NCI-H526 (cell line): ENCODE data around the gene KIAA2012.

Experiments used
- DNase-seq, 2 experiments: peaks; one replicate each; lab custom pipeline; 2025; lab: John Stamatoyannopoulos, UW

The KIAA2012 gene

GRCh38 chr2:202072737-202073401 lies at the start of gene KIAA2012:
KIAA2012 (plus strand) TSS chr2:202073255; CDS start chr2:202073628, 373 bp downstream.
- peak; percentile 79 to 82 for DNase-seq

- no peak for DNase-seq
Measured at GRCh38 chr2:202023904-202024266, 49.2 kb upstream of the KIAA2012 start.

- DNase-seq = no peak
Measured at GRCh38 chr2:202024871-202025270, 48.2 kb upstream of the KIAA2012 start.

- DNase-seq = no peak
Measured at GRCh38 chr2:202025816-202026215, 47.2 kb upstream of the KIAA2012 start.

GRCh38 chr2:202026507-202026906 lies 46.5 kb upstream of the KIAA2012 start:
- DNase-seq = no peak

- no peak for DNase-seq
Measured at GRCh38 chr2:202030691-202031090, 42.4 kb upstream of the KIAA2012 start.

GRCh38 chr2:202031246-202031951 lies 41.7 kb upstream of the KIAA2012 start:
- DNase-seq = no peak

GRCh38 chr2:202032846-202033316 lies 40.2 kb upstream of the KIAA2012 start:
- DNase-seq = peak in 1 of 2 experiments; percentile 51

- DNase-seq = peak; percentile 51 to 88
Measured at GRCh38 chr2:202033317-202034248, 39.5 kb upstream of the KIAA2012 start, which contains the start of gene FZD7. FZD7 (plus strand) TSS chr2:202033855; CDS start chr2:202034648, 793 bp downstream.

- peak; percentile 24 to 71 for DNase-seq
Measured at GRCh38 chr2:202034249-202035088, 38.6 kb upstream of the KIAA2012 start.

GRCh38 chr2:202035089-202035940 lies 37.7 kb upstream of the KIAA2012 start:
- DNase-seq = peak in 1 of 2 experiments; percentile 61

- DNase-seq = no peak
Measured at GRCh38 chr2:202035941-202036372, 37.1 kb upstream of the KIAA2012 start.

GRCh38 chr2:202036601-202037037 lies 36.4 kb upstream of the KIAA2012 start:
- DNase-seq = no peak

- DNase-seq = no peak
Measured at GRCh38 chr2:202037086-202037485, 36.0 kb upstream of the KIAA2012 start.

GRCh38 chr2:202038471-202039277 lies 34.4 kb upstream of the KIAA2012 start:
- DNase-seq = no peak

- DNase-seq = no peak
Measured at GRCh38 chr2:202039278-202040078, 33.6 kb upstream of the KIAA2012 start.

GRCh38 chr2:202040079-202040844 lies 32.8 kb upstream of the KIAA2012 start:
- DNase-seq = no peak

GRCh38 chr2:202042444-202042843 lies 30.6 kb upstream of the KIAA2012 start:
- no peak for DNase-seq
